NCI-H187 (cell line): ENCODE results near the gene COL9A3.

Experiments used
- DNase-seq, 2 experiments: peaks; one replicate each; lab custom pipeline; 2025; lab: John Stamatoyannopoulos, UW

COL9A3 gene

GRCh38 chr20:62816884-62817873, at the start of gene COL9A3:
Gene COL9A3 (plus strand): TSS chr20:62817050. CDS start chr20:62817065, 15 bp downstream.
- no peak for DNase-seq

GRCh38 chr20:62768234-62768546, 48.7 kb upstream of the COL9A3 start:
- DNase-seq = no peak

- no peak for DNase-seq
These were observed 48.1 kb upstream of the COL9A3 start for GRCh38 chr20:62768551-62769287.

GRCh38 chr20:62769346-62770071, 47.3 kb upstream of the COL9A3 start:
- DNase-seq = no peak

- DNase-seq = no peak
These were observed 46.5 kb upstream of the COL9A3 start for GRCh38 chr20:62770111-62770910.

- no peak for DNase-seq
These were observed 45.9 kb upstream of the COL9A3 start for GRCh38 chr20:62770916-62771315.

- no peak for DNase-seq
These were observed 45.3 kb upstream of the COL9A3 start for GRCh38 chr20:62771396-62772102.

GRCh38 chr20:62772103-62772611, 44.7 kb upstream of the COL9A3 start:
- DNase-seq = no peak

- DNase-seq = no peak
These were observed 44.2 kb upstream of the COL9A3 start for GRCh38 chr20:62772619-62772989.

- no peak for DNase-seq
These were observed 43.6 kb upstream of the COL9A3 start for GRCh38 chr20:62772990-62773844.

GRCh38 chr20:62773845-62774714, 42.8 kb upstream of the COL9A3 start:
- DNase-seq = peak; percentile 14 to 18

- peak; percentile 22 to 38 for DNase-seq
These were observed 42.1 kb upstream of the COL9A3 start for GRCh38 chr20:62774762-62775161.

- no peak for DNase-seq
These were observed 41.6 kb upstream of the COL9A3 start for GRCh38 chr20:62775206-62775605.

GRCh38 chr20:62776035-62776691, 40.7 kb upstream of the COL9A3 start:
- DNase-seq = no peak

GRCh38 chr20:62776692-62777527, 39.9 kb upstream of the COL9A3 start:
- DNase-seq = no peak

GRCh38 chr20:62777528-62777830, 39.4 kb upstream of the COL9A3 start:
- no peak for DNase-seq

GRCh38 chr20:62778058-62778457, 38.8 kb upstream of the COL9A3 start:
- no peak for DNase-seq
